Activated T-cell treated with anti-CD3 and anti-CD28 coated beads, Interleukin-2, amount 50 U/mL, for 24 hours (primary cell): ENCODE results near the gene HOMER2.
"Not testable (repeated sequence)": the region's sequence is repeated elsewhere in the genome, so short reads cannot be mapped to it uniquely, and the experiment has no call there.

Source experiments
- DNase-seq: peaks from one replicate; pipeline ENCODE4 v3.0.0-alpha.2; 2020
- H3K27ac Mint-ChIP-seq: 2 replicates; pipeline ENCODE4 v1.8.0; 2020; ENCODE audit warnings: mild to moderate bottlenecking, mixed read lengths
- H3K27me3 Mint-ChIP-seq: 2 replicates; pipeline ENCODE4 v1.8.0; 2020; ENCODE audit warnings: mixed read lengths
- H3K36me3 Mint-ChIP-seq: 2 replicates; pipeline ENCODE4 v1.8.0; 2020; ENCODE audit warnings: low read depth, mixed read lengths
- H3K4me1 Mint-ChIP-seq: 2 replicates; pipeline ENCODE4 v1.8.0; 2020; ENCODE audit warnings: low read depth, mixed read lengths
- H3K4me3 Mint-ChIP-seq: 2 replicates; pipeline ENCODE4 v1.8.0; 2020; ENCODE audit warnings: mild to moderate bottlenecking, moderate library complexity, mixed read lengths
- H3K9me3 Mint-ChIP-seq: 2 replicates; pipeline ENCODE4 v1.8.0; 2020; ENCODE audit warnings: mixed read lengths

The HOMER2 gene

GRCh38 chr15:82950295-82950694 lies 2.2 kb downstream of the HOMER2 start:
- H3K36me3 Mint-ChIP-seq, result no peaks in the 10 kb centered on the region
- H3K4me3 Mint-ChIP-seq, result no peak overlapping the region
- no peak for DNase-seq
- no peaks in the 10 kb centered on the region for H3K9me3 Mint-ChIP-seq
- peaks cover 18% of the 10 kb centered on the region for H3K27me3 Mint-ChIP-seq
- no peak overlapping the region for H3K27ac Mint-ChIP-seq
- H3K4me1 Mint-ChIP-seq, result no peaks in the 10 kb centered on the region

- H3K4me1 Mint-ChIP-seq, result no peaks in the 10 kb centered on the region
- no peak overlapping the region for H3K27ac Mint-ChIP-seq
- H3K4me3 Mint-ChIP-seq, result no peak overlapping the region
- DNase-seq, result no peak
- no peaks in the 10 kb centered on the region for H3K36me3 Mint-ChIP-seq
- no peaks in the 10 kb centered on the region for H3K9me3 Mint-ChIP-seq
- peaks cover 20% of the 10 kb centered on the region for H3K27me3 Mint-ChIP-seq
These were observed 6.3 kb downstream of the HOMER2 start for GRCh38 chr15:82946155-82946701.

- Mint-ChIP-seq H3K36me3 (no peaks in the 10 kb centered on the region), H3K4me1 (no peaks in the 10 kb centered on the region), H3K9me3 (no peaks in the 10 kb centered on the region), H3K27ac (no peak overlapping the region), H3K27me3 (peaks cover 20% of the 10 kb centered on the region), H3K4me3 (no peak overlapping the region)
- no peak for DNase-seq
These were observed 7.2 kb downstream of the HOMER2 start for GRCh38 chr15:82945326-82945725.

- Mint-ChIP-seq H3K4me1 (no peaks in the 10 kb centered on the region), H3K36me3 (no peaks in the 10 kb centered on the region), H3K9me3 (no peaks in the 10 kb centered on the region), H3K4me3 (no peak overlapping the region), H3K27me3 (peaks cover 20% of the 10 kb centered on the region), H3K27ac (no peak overlapping the region)
- no peak for DNase-seq
These were observed 7.7 kb downstream of the HOMER2 start for GRCh38 chr15:82944821-82945220.

- H3K9me3 Mint-ChIP-seq, result no peaks in the 10 kb centered on the region
- no peak overlapping the region for H3K27ac Mint-ChIP-seq
- no peaks in the 10 kb centered on the region for H3K4me1 Mint-ChIP-seq
- no peak for DNase-seq
- no peaks in the 10 kb centered on the region for H3K36me3 Mint-ChIP-seq
- H3K27me3 Mint-ChIP-seq, result peaks cover 20% of the 10 kb centered on the region
- H3K4me3 Mint-ChIP-seq, result no peak overlapping the region
These were observed 8.5 kb downstream of the HOMER2 start for GRCh38 chr15:82944056-82944455.

GRCh38 chr15:82943176-82943575 lies 9.3 kb downstream of the HOMER2 start:
- Mint-ChIP-seq H3K27ac (no peak overlapping the region), H3K36me3 (no peaks in the 10 kb centered on the region), H3K27me3 (peaks cover 23% of the 10 kb centered on the region), H3K4me3 (no peak overlapping the region), H3K4me1 (no peaks in the 10 kb centered on the region), H3K9me3 (no peaks in the 10 kb centered on the region)
- no peak for DNase-seq

- Mint-ChIP-seq H3K36me3 (no peaks in the 10 kb centered on the region), H3K4me3 (no peak overlapping the region), H3K27me3 (peaks cover 23% of the 10 kb centered on the region), H3K9me3 (no peaks in the 10 kb centered on the region), H3K27ac (no peak overlapping the region), H3K4me1 (no peaks in the 10 kb centered on the region)
- no peak for DNase-seq
These were observed 9.8 kb downstream of the HOMER2 start for GRCh38 chr15:82942691-82943090.

- peaks cover 12% of the 10 kb centered on the region for H3K27me3 Mint-ChIP-seq
- H3K9me3 Mint-ChIP-seq, H3K4me1 Mint-ChIP-seq, H3K36me3 Mint-ChIP-seq, H3K27ac Mint-ChIP-seq, DNase-seq, H3K4me3 Mint-ChIP-seq: not testable (repeated sequence)
These were observed 12.8 kb downstream of the HOMER2 start for GRCh38 chr15:82939678-82940077.

GRCh38 chr15:82937712-82938058 lies 14.8 kb downstream of the HOMER2 start:
- Mint-ChIP-seq H3K9me3 (no peaks in the 10 kb centered on the region), H3K27ac (no peak overlapping the region), H3K4me1 (peaks cover 11% of the 10 kb centered on the region)

GRCh38 chr15:82936966-82937711 lies 15.4 kb downstream of the HOMER2 start:
- no peaks in the 10 kb centered on the region for H3K9me3 Mint-ChIP-seq
- H3K36me3 Mint-ChIP-seq, result no peaks in the 10 kb centered on the region
- H3K4me3 Mint-ChIP-seq, result no peak overlapping the region
- H3K27me3 Mint-ChIP-seq, result peaks cover 7% of the 10 kb centered on the region
- peaks cover 11% of the 10 kb centered on the region for H3K4me1 Mint-ChIP-seq
- DNase-seq, result no peak
- no peak overlapping the region for H3K27ac Mint-ChIP-seq

More at GRCh38 chr15:82937712-82938058, 14.8 kb downstream of the HOMER2 start:
- Mint-ChIP-seq H3K4me3 (no peak overlapping the region), H3K36me3 (no peaks in the 10 kb centered on the region), H3K27me3 (peaks cover 8% of the 10 kb centered on the region)
- DNase-seq, result no peak

GRCh38 chr15:82935382-82935781 lies 17.1 kb downstream of the HOMER2 start:
- H3K9me3 Mint-ChIP-seq, result no peaks in the 10 kb centered on the region
- no peaks in the 10 kb centered on the region for H3K36me3 Mint-ChIP-seq
- peaks cover 3% of the 10 kb centered on the region for H3K27me3 Mint-ChIP-seq
- no peak for DNase-seq
- no peak overlapping the region for H3K27ac Mint-ChIP-seq
- H3K4me3 Mint-ChIP-seq, result no peak overlapping the region
- H3K4me1 Mint-ChIP-seq, result peaks cover 11% of the 10 kb centered on the region

- no peak overlapping the region for H3K27ac Mint-ChIP-seq
- H3K36me3 Mint-ChIP-seq, result no peaks in the 10 kb centered on the region
- no peak for DNase-seq
- H3K4me3 Mint-ChIP-seq, result no peak overlapping the region
- H3K9me3 Mint-ChIP-seq, result no peaks in the 10 kb centered on the region
- peaks cover 11% of the 10 kb centered on the region for H3K4me1 Mint-ChIP-seq
- H3K27me3 Mint-ChIP-seq, result peaks cover 3% of the 10 kb centered on the region
These were observed 18.2 kb downstream of the HOMER2 start for GRCh38 chr15:82934100-82934880.

- Mint-ChIP-seq H3K27ac (no peak overlapping the region), H3K4me3 (no peak overlapping the region), H3K27me3 (peaks cover 3% of the 10 kb centered on the region), H3K9me3 (no peaks in the 10 kb centered on the region), H3K36me3 (no peaks in the 10 kb centered on the region), H3K4me1 (peaks cover 11% of the 10 kb centered on the region)
- no peak for DNase-seq
These were observed 18.9 kb downstream of the HOMER2 start for GRCh38 chr15:82933576-82933975.

- no peaks in the 10 kb centered on the region for H3K36me3 Mint-ChIP-seq
These were observed 21.3 kb downstream of the HOMER2 start for GRCh38 chr15:82931221-82931620.

GRCh38 chr15:82930461-82930860 lies 22.1 kb downstream of the HOMER2 start:
- H3K27me3 Mint-ChIP-seq, result no peaks in the 10 kb centered on the region
- H3K27ac Mint-ChIP-seq, result no peak overlapping the region
- H3K36me3 Mint-ChIP-seq, result no peaks in the 10 kb centered on the region
- H3K9me3 Mint-ChIP-seq, result no peaks in the 10 kb centered on the region
- H3K4me1 Mint-ChIP-seq, result peaks cover 11% of the 10 kb centered on the region
- no peak for DNase-seq
- H3K4me3 Mint-ChIP-seq, result no peak overlapping the region

More at GRCh38 chr15:82931221-82931620, 21.3 kb downstream of the HOMER2 start:
- Mint-ChIP-seq H3K27me3 (no peaks in the 10 kb centered on the region), H3K4me1 (peaks cover 11% of the 10 kb centered on the region), H3K9me3 (no peaks in the 10 kb centered on the region), H3K27ac (no peak overlapping the region), H3K4me3 (no peak overlapping the region)
- DNase-seq, result no peak
